Measurements from ENCODE around the gene CXorf65.

Gene CXorf65

DNA sequence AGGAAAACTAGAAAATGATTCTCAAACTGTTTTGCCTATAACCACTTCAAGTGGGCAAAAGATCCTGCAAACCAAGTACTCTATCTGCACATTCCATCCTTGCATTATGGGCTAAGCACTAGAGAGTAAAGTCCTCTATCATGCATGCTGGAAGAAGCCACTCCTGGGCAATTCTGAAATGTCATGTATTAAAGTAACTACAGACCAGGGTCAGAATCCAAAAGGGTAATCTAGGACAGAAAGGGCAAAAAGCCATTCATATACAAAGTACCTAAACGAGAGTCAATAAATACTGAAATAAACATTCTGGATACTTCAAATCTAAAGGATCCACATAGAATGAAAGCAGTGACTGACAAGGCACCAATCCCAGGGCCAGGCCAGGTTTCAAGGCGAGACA, 39.5 kb downstream of the CXorf65 start:
- no peak for DNase-seq (ENCODE audit: low read depth, low spot score)

DNA sequence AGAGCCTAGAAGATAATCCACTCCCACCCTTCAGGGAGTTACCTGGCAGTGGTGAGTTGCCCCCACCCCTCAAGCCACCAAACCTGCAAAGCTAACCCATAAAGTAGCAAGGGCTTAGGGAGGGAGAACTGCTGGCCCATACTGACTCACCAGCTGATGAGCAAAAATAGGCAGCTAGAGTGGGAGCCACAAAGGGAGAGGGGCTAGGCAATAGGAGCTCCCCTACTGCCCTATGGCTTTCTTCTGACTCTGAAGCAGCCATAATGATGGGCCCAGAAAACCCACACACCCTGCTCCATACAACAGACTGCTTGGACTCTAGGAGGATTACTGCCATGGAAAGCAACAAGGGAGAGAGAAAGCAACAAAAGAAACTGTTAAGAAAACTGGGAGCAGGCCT, 46.4 kb downstream of the CXorf65 start:
- DNase-seq (ENCODE audit: low read depth, low spot score) = no peak

DNA sequence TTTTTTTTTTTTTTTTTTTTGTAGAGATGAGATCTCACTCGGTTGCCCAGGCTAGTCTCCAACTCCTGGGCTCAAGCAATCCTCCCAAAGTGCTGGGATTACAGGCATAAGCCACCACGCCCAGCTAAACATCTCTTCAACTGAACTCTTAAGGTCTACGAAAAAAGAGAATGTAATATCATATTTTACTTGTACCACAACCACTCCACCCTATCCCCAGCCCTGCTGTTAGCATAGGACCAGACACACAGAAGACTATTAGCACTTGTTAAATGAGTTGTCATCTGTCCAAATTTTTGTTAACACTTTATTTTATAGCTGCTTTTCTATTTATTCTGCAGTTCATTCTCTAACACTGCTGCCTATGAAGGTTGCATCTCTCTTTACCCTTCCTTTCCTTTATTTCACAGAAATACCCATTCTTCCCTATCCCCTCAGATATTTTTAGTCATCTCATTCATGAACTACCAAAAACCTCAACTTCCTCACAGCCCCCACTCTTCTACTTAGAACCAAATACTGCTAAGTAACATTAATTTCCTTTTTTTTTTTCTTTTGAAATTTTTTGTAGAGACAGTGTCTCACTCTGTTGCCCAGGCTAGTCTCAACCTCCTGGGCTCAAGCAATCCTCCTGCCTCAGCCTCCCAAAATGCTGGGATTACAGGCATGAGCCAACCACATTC, 48.6 kb downstream of the CXorf65 start:
- no peak for DNase-seq (ENCODE audit: low read depth, low spot score)

DNA sequence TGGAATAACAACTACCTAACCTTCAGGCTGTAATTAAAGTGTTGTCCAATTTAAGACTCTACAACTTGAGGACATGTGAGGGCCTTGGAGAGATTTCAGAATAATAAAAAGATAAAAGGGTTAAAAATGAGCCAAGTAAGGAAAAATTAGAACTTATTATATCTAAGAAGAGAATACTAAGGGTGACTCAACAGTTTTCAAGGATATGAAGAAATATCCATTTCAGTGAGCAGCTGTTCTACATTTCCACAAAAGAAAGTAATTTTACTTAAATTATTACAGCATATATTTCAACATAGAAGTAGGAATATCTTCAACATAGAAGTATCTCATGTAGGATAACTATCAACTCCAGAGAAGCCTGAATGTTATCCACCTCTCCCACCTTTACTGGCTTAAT, 49.7 kb downstream of the CXorf65 start:
- DNase-seq (ENCODE audit: low read depth, low spot score) = no peak
